ENCODE data around the gene PTGDR2.
A peak's percentile ranks its signal among the peaks of the same experiment; 100 is the strongest.

PTGDR2 gene

GRCh38 chr11:60874421-60875365 lies 18.9 kb upstream of the PTGDR2 start:
- no peak for DNase-seq

- no peak for DNase-seq
These were observed 17.8 kb upstream of the PTGDR2 start for GRCh38 chr11:60873533-60873932.

- no peak for DNase-seq
These were observed 17.3 kb upstream of the PTGDR2 start for GRCh38 chr11:60872961-60873524.

- DNase-seq = no peak
These were observed 16.6 kb upstream of the PTGDR2 start for GRCh38 chr11:60872124-60872960.

GRCh38 chr11:60871378-60872061 lies 15.8 kb upstream of the PTGDR2 start:
- DNase-seq = no peak

DNA sequence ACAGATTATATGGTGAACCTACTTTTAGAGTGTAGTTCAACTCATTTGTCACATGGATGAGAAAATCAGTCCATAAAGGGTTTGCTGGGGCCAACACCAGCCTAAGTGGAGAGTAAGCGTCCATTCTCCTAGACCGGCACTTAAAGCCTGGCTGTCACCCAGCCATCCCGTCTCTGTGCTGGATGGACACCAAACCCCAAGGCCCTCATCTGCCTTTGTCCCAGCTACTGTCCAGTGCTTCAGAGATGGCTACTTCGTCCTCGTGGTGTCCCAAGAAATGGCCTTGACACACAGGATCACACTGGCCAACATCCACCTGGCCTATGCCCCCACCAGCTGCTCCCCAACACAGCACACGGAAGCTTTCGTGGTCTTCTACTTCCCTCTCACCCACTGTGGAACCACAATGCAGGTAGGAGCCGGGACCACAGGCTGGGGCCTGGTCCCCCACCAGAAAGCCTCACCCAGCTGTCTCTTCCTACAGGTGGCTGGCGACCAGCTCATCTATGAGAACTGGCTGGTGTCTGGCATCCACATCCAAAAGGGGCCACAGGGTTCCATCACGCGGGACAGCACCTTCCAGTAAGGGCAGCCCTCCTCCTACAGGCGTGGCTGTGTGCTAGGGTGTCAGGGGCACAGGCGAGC lies 15.1 kb upstream of the PTGDR2 start:
- no peak for DNase-seq

DNA sequence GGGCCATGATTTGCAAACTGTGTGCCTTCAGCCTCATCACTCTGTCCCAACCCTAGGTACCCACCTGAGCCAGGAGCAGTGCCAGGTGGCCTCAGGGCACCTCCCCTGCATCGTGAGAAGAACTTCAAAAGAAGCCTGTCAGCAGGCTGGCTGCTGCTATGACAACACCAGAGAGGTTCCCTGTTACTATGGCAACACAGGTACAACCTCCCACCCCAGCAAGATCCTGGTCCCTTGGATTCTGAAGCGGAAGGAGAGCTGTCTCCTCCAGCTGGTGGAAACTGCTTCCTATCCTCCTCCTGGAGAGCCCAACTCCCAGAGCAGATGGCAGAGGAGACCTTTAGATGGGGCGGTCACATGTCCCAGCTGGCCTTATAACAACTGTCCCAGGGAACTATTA lies 14.5 kb upstream of the PTGDR2 start:
- no peak for DNase-seq

DNA sequence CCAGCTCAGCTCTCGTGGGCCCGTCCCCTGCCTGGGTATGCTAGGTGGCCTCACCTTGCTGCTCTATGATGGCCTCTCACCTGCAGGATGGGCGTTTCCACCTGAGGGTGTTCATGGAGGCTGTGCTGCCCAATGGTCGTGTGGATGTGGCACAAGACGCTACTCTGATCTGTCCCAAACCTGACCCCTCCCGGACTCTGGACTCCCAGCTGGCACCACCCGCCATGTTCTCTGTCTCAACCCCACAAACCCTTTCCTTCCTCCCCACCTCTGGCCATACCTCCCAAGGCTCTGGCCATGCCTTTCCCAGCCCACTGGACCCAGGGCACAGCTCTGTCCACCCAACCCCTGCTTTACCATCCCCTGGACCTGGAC lies 13.7 kb upstream of the PTGDR2 start:
- no peak for DNase-seq

- no peak for DNase-seq
These were observed 13.1 kb upstream of the PTGDR2 start for GRCh38 chr11:60868682-60869450.

DNA sequence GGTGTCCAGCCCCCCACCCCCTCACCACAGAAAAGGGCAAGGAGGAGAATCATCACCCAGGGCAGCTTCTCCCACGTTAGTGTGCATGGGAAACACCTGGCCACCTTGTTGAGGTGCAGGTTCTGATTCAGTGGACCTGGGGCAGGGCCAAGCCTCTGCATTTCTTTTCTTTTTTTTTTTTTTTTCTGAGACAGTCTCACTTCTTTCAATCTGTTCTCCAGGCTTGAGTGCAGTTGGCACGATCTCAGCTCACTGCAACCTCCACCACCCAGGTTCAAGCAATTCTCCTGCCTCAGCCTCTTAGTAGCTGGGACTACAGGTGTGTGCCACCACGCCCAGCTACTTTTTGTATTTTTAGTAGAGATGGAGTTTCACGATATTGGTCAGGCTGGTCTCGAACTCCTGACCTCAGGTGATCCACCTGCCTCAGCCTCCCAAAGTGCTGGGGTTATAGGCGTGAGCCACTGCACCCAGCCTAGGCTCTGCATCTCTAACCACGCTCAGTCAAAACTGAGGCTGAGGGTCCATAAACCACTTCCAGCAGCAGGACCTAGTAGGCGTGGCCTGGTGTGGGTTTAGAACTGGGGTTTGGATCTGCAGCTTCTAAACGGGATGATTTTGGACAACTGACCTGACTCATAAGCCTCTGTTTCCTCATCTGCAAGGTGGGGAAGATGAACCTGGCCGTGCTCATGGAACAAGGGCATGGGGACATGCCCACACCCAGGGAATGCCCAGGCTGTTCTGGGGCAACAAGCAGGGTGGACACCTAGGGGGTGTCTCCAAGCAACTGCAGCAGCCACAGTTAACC lies 12.3 kb upstream of the PTGDR2 start:
- DNase-seq = no peak

GRCh38 chr11:60866911-60867870 lies 11.4 kb upstream of the PTGDR2 start, which contains the start of gene ZP1:
Gene ZP1 (plus strand): TSS chr11:60867542. CDS start chr11:60867562, 20 bp downstream.
- DNase-seq = no peak

GRCh38 chr11:60864856-60865513 lies 9.2 kb upstream of the PTGDR2 start:
- peak; percentile 79 for DNase-seq

- peak; percentile 81 for DNase-seq
These were observed 8.1 kb upstream of the PTGDR2 start for GRCh38 chr11:60863550-60864521.

- no peak for DNase-seq
These were observed 6.4 kb upstream of the PTGDR2 start for GRCh38 chr11:60862171-60862570.

DNA sequence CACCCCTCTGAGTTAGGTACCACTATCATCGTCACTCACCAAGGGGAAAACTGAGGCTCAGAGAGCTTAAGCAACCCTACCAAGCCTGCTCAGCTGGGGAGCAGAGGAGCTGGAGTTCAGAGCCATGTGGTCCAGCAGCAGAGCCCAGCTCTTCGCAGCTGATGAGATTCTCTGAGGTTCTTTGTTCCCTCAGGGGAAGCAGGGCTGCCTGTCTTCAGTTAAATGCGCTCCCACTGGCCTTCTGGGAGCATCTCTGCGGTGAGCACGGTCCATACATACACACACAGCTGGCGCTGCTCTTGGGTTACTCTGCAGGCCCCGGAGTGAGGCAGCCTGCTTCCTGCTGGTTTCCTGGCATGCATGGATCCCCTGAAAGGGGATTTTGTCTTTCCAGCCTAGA lies 5.2 kb upstream of the PTGDR2 start:
- DNase-seq = no peak

- no peak for DNase-seq
These were observed 4.0 kb upstream of the PTGDR2 start for GRCh38 chr11:60859616-60860250.

Data from hematopoietic multipotent progenitor cell treated with erythropoietin and hydrocortisone succinate and interleukin-3 and kit ligand, for 4 days (in vitro differentiated cells).